ENCODE results near the gene TM2D1. TPM values are rescaled to one million over a fixed set of nuclear protein-coding genes. Genes with fewer than 3 reads are reported as not detected.
A peak's percentile ranks its signal among the peaks of the same experiment; 100 is the strongest.

The TM2D1 gene
- total and polyA plus RNA-seq, 9 of the 15 experiments (the other 6 are each of a cell fraction or from before 2014, with no cell fraction given) = 24.5 to 65.2 (median 47.7) TPM

DNA sequence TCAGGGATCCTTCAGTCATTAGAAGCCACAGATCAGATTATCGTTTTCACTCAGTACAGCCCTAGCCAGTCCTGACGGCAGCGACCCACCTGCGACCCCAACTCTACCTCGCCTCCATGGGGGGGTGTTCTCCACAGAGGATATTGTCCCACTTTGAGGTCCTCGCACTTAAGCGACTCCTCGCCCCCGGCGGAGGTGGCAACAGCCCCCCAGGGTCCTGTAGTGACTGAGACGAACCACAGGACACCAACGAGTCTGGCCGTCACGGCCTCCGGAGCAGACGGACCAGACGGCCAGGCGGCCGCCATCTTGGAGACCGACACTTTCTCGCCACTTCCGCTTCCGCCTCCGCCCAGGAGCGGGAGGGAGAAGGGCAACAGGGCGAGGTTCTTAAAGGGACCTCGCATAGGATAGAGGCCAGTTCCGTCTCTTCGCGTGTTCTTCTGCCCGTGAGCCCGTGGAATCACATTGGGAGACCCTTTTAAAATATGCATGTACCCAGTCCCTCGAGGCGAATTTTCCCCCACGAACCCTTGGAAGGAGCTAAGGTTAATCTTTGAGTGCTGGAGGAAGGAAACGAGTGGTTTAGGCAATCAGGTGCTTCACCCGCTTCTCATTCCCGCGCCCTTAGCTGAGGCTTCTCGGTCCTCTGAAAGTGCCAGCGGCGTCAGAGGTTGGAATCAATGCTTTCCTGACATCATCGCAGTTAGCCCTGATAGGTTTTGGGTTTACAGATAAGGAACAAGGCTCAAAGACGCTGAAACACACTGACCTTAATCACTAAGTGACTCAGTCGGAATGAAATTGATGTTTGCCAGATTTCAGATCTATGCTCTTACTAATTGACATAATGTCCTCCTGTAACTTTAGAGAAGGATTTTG is at the start of gene TM2D1 (continued):
- TF ChIP-seq ZZZ3 (IDR thresholded peaks at IDR 0.05) = no peak
- no peak for TF ChIP-seq ESRRB (CRISPR knock-in tag; IDR thresholded peaks at IDR 0.05; ENCODE audit: borderline replicate concordance)
- no peak for TF ChIP-seq PCBP2 (IDR thresholded peaks at IDR 0.05; ENCODE audit: low read depth, low read length, poor library complexity, severe bottlenecking)
- TF ChIP-seq, protein P1, sequence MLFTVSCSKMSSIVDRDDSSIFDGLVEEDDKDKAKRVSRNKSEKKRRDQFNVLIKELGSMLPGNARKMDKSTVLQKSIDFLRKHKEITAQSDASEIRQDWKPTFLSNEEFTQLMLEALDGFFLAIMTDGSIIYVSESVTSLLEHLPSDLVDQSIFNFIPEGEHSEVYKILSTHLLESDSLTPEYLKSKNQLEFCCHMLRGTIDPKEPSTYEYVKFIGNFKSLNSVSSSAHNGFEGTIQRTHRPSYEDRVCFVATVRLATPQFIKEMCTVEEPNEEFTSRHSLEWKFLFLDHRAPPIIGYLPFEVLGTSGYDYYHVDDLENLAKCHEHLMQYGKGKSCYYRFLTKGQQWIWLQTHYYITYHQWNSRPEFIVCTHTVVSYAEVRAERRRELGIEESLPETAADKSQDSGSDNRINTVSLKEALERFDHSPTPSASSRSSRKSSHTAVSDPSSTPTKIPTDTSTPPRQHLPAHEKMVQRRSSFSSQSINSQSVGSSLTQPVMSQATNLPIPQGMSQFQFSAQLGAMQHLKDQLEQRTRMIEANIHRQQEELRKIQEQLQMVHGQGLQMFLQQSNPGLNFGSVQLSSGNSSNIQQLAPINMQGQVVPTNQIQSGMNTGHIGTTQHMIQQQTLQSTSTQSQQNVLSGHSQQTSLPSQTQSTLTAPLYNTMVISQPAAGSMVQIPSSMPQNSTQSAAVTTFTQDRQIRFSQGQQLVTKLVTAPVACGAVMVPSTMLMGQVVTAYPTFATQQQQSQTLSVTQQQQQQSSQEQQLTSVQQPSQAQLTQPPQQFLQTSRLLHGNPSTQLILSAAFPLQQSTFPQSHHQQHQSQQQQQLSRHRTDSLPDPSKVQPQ (CRISPR knock-in tag; IDR thresholded peaks at IDR 0.05; ENCODE audit: borderline replicate concordance) = no peak
- no peak for TF ChIP-seq ZKSCAN8 (CRISPR knock-in tag; IDR thresholded peaks at IDR 0.05)
- TF ChIP-seq SNRNP70 (optimal IDR thresholded peaks at IDR 0.05; ENCODE audit: low read depth, low read length) = no peak
- no peak for TF ChIP-seq ZNF274 (IDR thresholded peaks at IDR 0.05; ENCODE audit: borderline replicate concordance, low read depth, low read length)
- TF ChIP-seq, protein P2, sequence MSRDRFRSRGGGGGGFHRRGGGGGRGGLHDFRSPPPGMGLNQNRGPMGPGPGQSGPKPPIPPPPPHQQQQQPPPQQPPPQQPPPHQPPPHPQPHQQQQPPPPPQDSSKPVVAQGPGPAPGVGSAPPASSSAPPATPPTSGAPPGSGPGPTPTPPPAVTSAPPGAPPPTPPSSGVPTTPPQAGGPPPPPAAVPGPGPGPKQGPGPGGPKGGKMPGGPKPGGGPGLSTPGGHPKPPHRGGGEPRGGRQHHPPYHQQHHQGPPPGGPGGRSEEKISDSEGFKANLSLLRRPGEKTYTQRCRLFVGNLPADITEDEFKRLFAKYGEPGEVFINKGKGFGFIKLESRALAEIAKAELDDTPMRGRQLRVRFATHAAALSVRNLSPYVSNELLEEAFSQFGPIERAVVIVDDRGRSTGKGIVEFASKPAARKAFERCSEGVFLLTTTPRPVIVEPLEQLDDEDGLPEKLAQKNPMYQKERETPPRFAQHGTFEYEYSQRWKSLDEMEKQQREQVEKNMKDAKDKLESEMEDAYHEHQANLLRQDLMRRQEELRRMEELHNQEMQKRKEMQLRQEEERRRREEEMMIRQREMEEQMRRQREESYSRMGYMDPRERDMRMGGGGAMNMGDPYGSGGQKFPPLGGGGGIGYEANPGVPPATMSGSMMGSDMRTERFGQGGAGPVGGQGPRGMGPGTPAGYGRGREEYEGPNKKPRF (IDR thresholded peaks at IDR 0.05; ENCODE audit: low read depth, low read length) = no peak
- 0 out of 4 replicates have a peak, but pooled peaks of 1 of the 2 experiments have one; percentile 19 for TF ChIP-seq SRF (CRISPR knock-in tag; IDR thresholded peaks at IDR 0.05)
- TF ChIP-seq, protein P3, sequence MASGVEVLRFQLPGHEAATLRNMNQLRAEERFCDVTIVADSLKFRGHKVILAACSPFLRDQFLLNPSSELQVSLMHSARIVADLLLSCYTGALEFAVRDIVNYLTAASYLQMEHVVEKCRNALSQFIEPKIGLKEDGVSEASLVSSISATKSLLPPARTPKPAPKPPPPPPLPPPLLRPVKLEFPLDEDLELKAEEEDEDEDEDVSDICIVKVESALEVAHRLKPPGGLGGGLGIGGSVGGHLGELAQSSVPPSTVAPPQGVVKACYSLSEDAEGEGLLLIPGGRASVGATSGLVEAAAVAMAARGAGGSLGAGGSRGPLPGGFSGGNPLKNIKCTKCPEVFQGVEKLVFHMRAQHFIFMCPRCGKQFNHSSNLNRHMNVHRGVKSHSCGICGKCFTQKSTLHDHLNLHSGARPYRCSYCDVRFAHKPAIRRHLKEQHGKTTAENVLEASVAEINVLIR (CRISPR knock-in tag; IDR thresholded peaks at IDR 0.05) = no peak
- peak; percentile 43; the same call in 1 of the 2 replicates for TF ChIP-seq SMARCC2 (IDR thresholded peaks at IDR 0.05; ENCODE audit: low read depth)
- peak; percentile 73 for TF ChIP-seq SMAD1 (IDR thresholded peaks at IDR 0.05; ENCODE audit: low read depth, low read length, partially characterized antibody)
- no peak for TF ChIP-seq FUS (optimal IDR thresholded peaks at IDR 0.05; ENCODE audit: low read depth, low read length)
- no peak for TF ChIP-seq KHSRP (IDR thresholded peaks at IDR 0.05)
- no peak for TF ChIP-seq ZNF57 (CRISPR knock-in tag; IDR thresholded peaks at IDR 0.05)
- TF ChIP-seq, protein P4, sequence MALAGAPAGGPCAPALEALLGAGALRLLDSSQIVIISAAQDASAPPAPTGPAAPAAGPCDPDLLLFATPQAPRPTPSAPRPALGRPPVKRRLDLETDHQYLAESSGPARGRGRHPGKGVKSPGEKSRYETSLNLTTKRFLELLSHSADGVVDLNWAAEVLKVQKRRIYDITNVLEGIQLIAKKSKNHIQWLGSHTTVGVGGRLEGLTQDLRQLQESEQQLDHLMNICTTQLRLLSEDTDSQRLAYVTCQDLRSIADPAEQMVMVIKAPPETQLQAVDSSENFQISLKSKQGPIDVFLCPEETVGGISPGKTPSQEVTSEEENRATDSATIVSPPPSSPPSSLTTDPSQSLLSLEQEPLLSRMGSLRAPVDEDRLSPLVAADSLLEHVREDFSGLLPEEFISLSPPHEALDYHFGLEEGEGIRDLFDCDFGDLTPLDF (CRISPR knock-in tag; IDR thresholded peaks at IDR 0.05) = peak; percentile 66
- TF ChIP-seq, protein P5, sequence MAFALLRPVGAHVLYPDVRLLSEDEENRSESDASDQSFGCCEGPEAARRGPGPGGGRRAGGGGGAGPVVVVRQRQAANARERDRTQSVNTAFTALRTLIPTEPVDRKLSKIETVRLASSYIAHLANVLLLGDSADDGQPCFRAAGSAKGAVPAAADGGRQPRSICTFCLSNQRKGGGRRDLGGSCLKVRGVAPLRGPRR (CRISPR knock-in tag; IDR thresholded peaks at IDR 0.05) = peak; percentile 47; the same call in 1 of the 2 replicates
- no peak for TF ChIP-seq HMG20A (CRISPR knock-in tag; conservative IDR thresholded peaks at IDR 0.05)
- no peak for TF ChIP-seq TGIF2 (CRISPR knock-in tag; IDR thresholded peaks at IDR 0.05)

Data from K562 (cell line).